Ishikawa (cell line): ENCODE results near the gene PLSCR1.

Experiments used
- CEBPB ChIP-seq: IDR thresholded peaks from 2 replicates; pipeline ENCODE4 v1.6.1; 2012
- CREB1 ChIP-seq: IDR thresholded peaks from 2 replicates; pipeline ENCODE4 v1.6.1; 2012; ENCODE audit warnings: low read depth
- EGR1 ChIP-seq: IDR thresholded peaks from 2 replicates; pipeline ENCODE4 v1.6.1; 2012
- EP300 ChIP-seq: IDR thresholded peaks from 2 replicates; pipeline ENCODE4 v1.6.1; 2012; ENCODE audit warnings: borderline replicate concordance
- FOXM1 ChIP-seq: IDR thresholded peaks from 2 replicates; pipeline ENCODE4 v1.6.1; 2012; ENCODE audit warnings: low read depth, borderline replicate concordance
- RAD21 ChIP-seq: IDR thresholded peaks from 2 replicates; pipeline ENCODE4 v1.6.1; 2012; ENCODE audit warnings: low read depth
- TAF1 ChIP-seq: IDR thresholded peaks from 2 replicates; pipeline ENCODE4 v1.6.1; 2012; ENCODE audit warnings: low read depth, mild to moderate bottlenecking
- TCF12 ChIP-seq: IDR thresholded peaks from 2 replicates; pipeline ENCODE4 v1.6.1; 2012; ENCODE audit warnings: low read depth
- TEAD4 ChIP-seq: IDR thresholded peaks from 2 replicates; pipeline ENCODE4 v1.6.1; 2012
- YY1 ChIP-seq: IDR thresholded peaks from 2 replicates; pipeline ENCODE4 v1.6.1; 2012; ENCODE audit warnings: low read depth
- ZBTB7A ChIP-seq: IDR thresholded peaks from 2 replicates; pipeline ENCODE4 v1.6.1; 2012; ENCODE audit warnings: low read depth
- TF ChIP-seq, protein P1 (sequence below): IDR thresholded peaks from 2 replicates; pipeline ENCODE4 v1.6.1; 2012; ENCODE audit warnings: low read depth, mild to moderate bottlenecking
- TF ChIP-seq, protein P2 (sequence below): IDR thresholded peaks from 2 replicates; pipeline ENCODE4 v1.6.1; 2012

DNA sequence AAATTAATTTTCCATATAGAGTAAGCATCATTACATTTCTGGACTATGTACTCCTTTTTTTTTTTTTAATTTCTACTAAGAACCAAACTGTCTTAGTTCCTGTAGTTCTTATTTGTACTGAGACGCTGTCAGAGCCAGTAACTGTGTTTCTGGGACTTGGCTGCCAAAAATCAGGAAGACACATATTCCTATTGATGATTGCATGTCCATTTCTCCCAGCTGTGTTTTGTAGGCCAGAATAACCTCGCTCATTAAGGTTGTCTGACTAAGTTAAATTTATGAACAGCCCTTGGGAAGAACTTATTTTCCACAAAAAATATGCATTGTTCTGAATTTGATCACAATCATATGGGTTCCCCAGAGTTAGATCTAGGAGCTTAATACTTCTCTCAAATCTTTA is 31.2 kb upstream of the PLSCR1 start:
- TF ChIP-seq TEAD4 (no peak), EP300 (no peak), TAF1 (no peak), YY1 (no peak), EGR1 (no peak), CEBPB (no peak), FOXM1 (no peak), TCF12 (no peak), CREB1 (no peak), ZBTB7A (no peak), RAD21 (no peak)
- TF ChIP-seq, protein P1, sequence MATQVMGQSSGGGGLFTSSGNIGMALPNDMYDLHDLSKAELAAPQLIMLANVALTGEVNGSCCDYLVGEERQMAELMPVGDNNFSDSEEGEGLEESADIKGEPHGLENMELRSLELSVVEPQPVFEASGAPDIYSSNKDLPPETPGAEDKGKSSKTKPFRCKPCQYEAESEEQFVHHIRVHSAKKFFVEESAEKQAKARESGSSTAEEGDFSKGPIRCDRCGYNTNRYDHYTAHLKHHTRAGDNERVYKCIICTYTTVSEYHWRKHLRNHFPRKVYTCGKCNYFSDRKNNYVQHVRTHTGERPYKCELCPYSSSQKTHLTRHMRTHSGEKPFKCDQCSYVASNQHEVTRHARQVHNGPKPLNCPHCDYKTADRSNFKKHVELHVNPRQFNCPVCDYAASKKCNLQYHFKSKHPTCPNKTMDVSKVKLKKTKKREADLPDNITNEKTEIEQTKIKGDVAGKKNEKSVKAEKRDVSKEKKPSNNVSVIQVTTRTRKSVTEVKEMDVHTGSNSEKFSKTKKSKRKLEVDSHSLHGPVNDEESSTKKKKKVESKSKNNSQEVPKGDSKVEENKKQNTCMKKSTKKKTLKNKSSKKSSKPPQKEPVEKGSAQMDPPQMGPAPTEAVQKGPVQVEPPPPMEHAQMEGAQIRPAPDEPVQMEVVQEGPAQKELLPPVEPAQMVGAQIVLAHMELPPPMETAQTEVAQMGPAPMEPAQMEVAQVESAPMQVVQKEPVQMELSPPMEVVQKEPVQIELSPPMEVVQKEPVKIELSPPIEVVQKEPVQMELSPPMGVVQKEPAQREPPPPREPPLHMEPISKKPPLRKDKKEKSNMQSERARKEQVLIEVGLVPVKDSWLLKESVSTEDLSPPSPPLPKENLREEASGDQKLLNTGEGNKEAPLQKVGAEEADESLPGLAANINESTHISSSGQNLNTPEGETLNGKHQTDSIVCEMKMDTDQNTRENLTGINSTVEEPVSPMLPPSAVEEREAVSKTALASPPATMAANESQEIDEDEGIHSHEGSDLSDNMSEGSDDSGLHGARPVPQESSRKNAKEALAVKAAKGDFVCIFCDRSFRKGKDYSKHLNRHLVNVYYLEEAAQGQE, result no peak
- TF ChIP-seq, protein P2, sequence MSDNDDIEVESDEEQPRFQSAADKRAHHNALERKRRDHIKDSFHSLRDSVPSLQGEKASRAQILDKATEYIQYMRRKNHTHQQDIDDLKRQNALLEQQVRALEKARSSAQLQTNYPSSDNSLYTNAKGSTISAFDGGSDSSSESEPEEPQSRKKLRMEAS, result no peak
